ENCODE measurements around the gene CALB2. TPM values are rescaled to one million over a fixed set of nuclear protein-coding genes. Genes with fewer than 3 reads are reported as not detected.

Gene CALB2
- total and polyA plus RNA-seq, 2 of the 13 experiments (the other 11 are each of a cell fraction or from before 2014, with no cell fraction given), result 0.37 to 0.40 TPM

DNA sequence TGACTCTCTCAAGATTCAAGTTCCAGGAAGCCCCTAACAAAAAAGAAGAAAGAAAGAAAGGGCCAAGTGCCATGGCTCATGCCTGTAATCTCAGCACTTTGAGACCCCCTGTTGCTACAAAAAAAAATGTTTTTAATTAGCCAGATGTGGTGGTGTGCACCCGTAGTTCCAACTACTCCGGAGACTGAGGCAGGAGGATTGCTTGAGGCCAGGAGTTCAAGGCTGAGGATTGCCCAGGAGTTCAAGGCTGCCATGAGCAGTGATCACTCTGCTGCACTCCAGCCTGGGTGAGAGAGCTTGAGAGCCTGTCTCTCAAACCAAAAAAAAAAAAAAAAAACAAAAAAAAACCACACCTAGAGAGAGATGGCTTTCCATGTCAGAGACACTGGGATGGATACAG lies 64.5 kb downstream of the CALB2 start:
- POLR2A ChIA-PET, result no interaction called here
- H3K79me2 ChIP-seq (ENCODE audit: insufficient read depth, low read length), result no peaks in the 10 kb centered on the region
- H4K20me1 ChIP-seq (ENCODE audit: insufficient read depth, low read length), result no peaks in the 10 kb centered on the region
- DNase-seq (ENCODE audit: low spot score) (no peak), ATAC-seq (no peak), FAIRE-seq (no peak)
- TF ChIP-seq, protein P1, sequence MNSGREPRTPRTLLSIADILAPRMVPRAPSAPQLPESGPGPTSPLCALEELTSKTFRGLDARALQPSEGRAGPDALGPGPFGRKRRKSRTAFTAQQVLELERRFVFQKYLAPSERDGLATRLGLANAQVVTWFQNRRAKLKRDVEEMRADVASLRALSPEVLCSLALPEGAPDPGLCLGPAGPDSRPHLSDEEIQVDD (CRISPR knock-in tag; IDR thresholded peaks at IDR 0.05; ENCODE audit: borderline replicate concordance), result no peak
- TF ChIP-seq KMT2A (CRISPR knock-in tag; IDR thresholded peaks at IDR 0.05) (no peak), ZFP36L1 (CRISPR knock-in tag; IDR thresholded peaks at IDR 0.05) (no peak), MAF1 (CRISPR knock-in tag; IDR thresholded peaks at IDR 0.05; ENCODE audit: borderline replicate concordance) (no peak), ZSCAN21 (CRISPR knock-in tag; IDR thresholded peaks at IDR 0.05; ENCODE audit: borderline replicate concordance) (no peak), FOXC1 (CRISPR knock-in tag; IDR thresholded peaks at IDR 0.05; ENCODE audit: borderline replicate concordance) (no peak), PLRG1 (conservative IDR thresholded peaks at IDR 0.05) (no peak), ZNF709 (CRISPR knock-in tag; IDR thresholded peaks at IDR 0.05) (no peak), SALL1 (CRISPR knock-in tag; IDR thresholded peaks at IDR 0.05) (no peak), ZNF775 (CRISPR knock-in tag; IDR thresholded peaks at IDR 0.05; ENCODE audit: borderline replicate concordance) (no peak)
- TF ChIP-seq, protein P2, sequence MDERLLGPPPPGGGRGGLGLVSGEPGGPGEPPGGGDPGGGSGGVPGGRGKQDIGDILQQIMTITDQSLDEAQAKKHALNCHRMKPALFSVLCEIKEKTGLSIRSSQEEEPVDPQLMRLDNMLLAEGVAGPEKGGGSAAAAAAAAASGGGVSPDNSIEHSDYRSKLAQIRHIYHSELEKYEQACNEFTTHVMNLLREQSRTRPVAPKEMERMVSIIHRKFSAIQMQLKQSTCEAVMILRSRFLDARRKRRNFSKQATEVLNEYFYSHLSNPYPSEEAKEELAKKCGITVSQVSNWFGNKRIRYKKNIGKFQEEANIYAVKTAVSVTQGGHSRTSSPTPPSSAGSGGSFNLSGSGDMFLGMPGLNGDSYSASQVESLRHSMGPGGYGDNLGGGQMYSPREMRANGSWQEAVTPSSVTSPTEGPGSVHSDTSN (CRISPR knock-in tag; IDR thresholded peaks at IDR 0.05), result no peak
- TF ChIP-seq, protein P3, sequence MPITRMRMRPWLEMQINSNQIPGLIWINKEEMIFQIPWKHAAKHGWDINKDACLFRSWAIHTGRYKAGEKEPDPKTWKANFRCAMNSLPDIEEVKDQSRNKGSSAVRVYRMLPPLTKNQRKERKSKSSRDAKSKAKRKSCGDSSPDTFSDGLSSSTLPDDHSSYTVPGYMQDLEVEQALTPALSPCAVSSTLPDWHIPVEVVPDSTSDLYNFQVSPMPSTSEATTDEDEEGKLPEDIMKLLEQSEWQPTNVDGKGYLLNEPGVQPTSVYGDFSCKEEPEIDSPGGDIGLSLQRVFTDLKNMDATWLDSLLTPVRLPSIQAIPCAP (CRISPR knock-in tag; IDR thresholded peaks at IDR 0.05; ENCODE audit: low read depth), result no peak
- TF ChIP-seq, protein P4, sequence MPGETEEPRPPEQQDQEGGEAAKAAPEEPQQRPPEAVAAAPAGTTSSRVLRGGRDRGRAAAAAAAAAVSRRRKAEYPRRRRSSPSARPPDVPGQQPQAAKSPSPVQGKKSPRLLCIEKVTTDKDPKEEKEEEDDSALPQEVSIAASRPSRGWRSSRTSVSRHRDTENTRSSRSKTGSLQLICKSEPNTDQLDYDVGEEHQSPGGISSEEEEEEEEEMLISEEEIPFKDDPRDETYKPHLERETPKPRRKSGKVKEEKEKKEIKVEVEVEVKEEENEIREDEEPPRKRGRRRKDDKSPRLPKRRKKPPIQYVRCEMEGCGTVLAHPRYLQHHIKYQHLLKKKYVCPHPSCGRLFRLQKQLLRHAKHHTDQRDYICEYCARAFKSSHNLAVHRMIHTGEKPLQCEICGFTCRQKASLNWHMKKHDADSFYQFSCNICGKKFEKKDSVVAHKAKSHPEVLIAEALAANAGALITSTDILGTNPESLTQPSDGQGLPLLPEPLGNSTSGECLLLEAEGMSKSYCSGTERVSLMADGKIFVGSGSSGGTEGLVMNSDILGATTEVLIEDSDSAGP (CRISPR knock-in tag; IDR thresholded peaks at IDR 0.05; ENCODE audit: borderline replicate concordance), result no peak
- CTCF ChIA-PET (ENCODE audit: low intra/inter-chr PET ratio, low total read pairs), result interaction anchor here (2.0 kb wide), 1 partner anchor 10 kb away, joined by 23 read pairs; no protein-coding TSS in a partner anchor
- H3K4me1 ChIP-seq (ENCODE audit: insufficient read depth, low read length), result peaks cover 20% of the 10 kb centered on the region
- H3K4me3 ChIP-seq (replicated peaks in 1 of 3; ENCODE audit: insufficient read depth in 1 of 3, low read depth in 2 of 3, low read length in 3 of 3), result no peak overlapping the region
- H3K9me3 ChIP-seq (ENCODE audit: low read length), result no peaks in the 10 kb centered on the region
- in situ Hi-C loops (cut with HindIII; ENCODE audit: extremely low pct_ligation_motif_present, low pct_unique_long_range_greater_than_20kb) (no loop called here), intact Hi-C loops (cut with micrococcal nuclease; ENCODE audit: unreplicated experiment) (loop anchor here (10.0 kb wide), 1 partner anchor 192 kb away; no protein-coding TSS in a partner anchor)
- no peak overlapping the region for H3K9ac ChIP-seq (ENCODE audit: insufficient read depth, low read depth, low read length)
- 5% methylated on average over 2 of the region's 2 CpGs for WGBS (ENCODE audit: low lambda C conversion rate)
- no peak overlapping the region for H3K4me2 ChIP-seq (ENCODE audit: low read depth, low read length)
- H2AFZ ChIP-seq (ENCODE audit: low read length), result no peak overlapping the region
- BruUV-seq (replicated peaks), result no TSS peak
- no peaks in the 10 kb centered on the region for H3K36me3 ChIP-seq (replicated peaks in 1 of 2; ENCODE audit: control insufficient read depth in 1 of 2, insufficient read depth in 2 of 2, low read length in 2 of 2)
- no peak overlapping the region for H3K27ac ChIP-seq (ENCODE audit: extremely low read length, insufficient read depth, low read length)
- H3K27me3 ChIP-seq (ENCODE audit: control insufficient read depth in 1 of 2, insufficient read depth in 2 of 2, low read length in 2 of 2), result peaks cover 2 to 26% of the 10 kb centered on the region in 2 experiments
